GM10266 (cell line): ENCODE results near the gene DGKH.

Source experiments
- DNase-seq: peaks from one replicate; pipeline ENCODE4 v3.0.0; 2012; ENCODE audit errors: extremely low spot score
- CTCF ChIP-seq: IDR thresholded peaks from 2 replicates; pipeline ENCODE4 v1.5.1; 2012; ENCODE audit warnings: mild to moderate bottlenecking, low read depth; ENCODE audit not compliant: control insufficient read depth, insufficient read depth; ENCODE audit errors: missing control alignments

The DGKH gene

GRCh38 chr13:42272804-42273175, 224.3 kb downstream of the DGKH start:
- DNase-seq, result no peak
- no peak for TF ChIP-seq CTCF

- TF ChIP-seq CTCF, result no peak
- DNase-seq, result no peak
Observed at GRCh38 chr13:42274386-42275097, 226.1 kb downstream of the DGKH start.

- no peak for TF ChIP-seq CTCF
- peak; percentile 44 for DNase-seq
Observed at GRCh38 chr13:42275098-42275471, 226.6 kb downstream of the DGKH start.

- TF ChIP-seq CTCF, result no peak
- DNase-seq, result no peak
Observed at GRCh38 chr13:42275506-42275905, 227.1 kb downstream of the DGKH start.

- TF ChIP-seq CTCF, result no peak
- DNase-seq, result no peak
Observed at GRCh38 chr13:42276683-42277082, 228.2 kb downstream of the DGKH start.

GRCh38 chr13:42277618-42278276, 229.3 kb downstream of the DGKH start:
- TF ChIP-seq CTCF, result peak; percentile 1
- no peak for DNase-seq

GRCh38 chr13:42279080-42279479, 230.6 kb downstream of the DGKH start:
- no peak for DNase-seq
- no peak for TF ChIP-seq CTCF
